HepG2 (cell line): ENCODE measurements around the gene CCNDBP1. TPM values are rescaled to one million over a fixed set of nuclear protein-coding genes. Genes with fewer than 3 reads are reported as not detected.
A peak's percentile ranks its signal among the peaks of the same experiment; 100 is the strongest.

ENCODE experiments used
- ATAD3A ChIP-seq: sonication (generic); formaldehyde crosslinking; IDR thresholded peaks from 2 replicates; pipeline ENCODE4 v1.4.0; 2020; ENCODE audit warnings: missing genetic modification reagents
- CHD2 ChIP-seq: IDR thresholded peaks from 2 replicates; pipeline ENCODE4 v1.6.1; 2011; ENCODE audit warnings: low read depth, low read length, improper control_type of control experiment
- HMG20A ChIP-seq: IDR thresholded peaks from 2 replicates; pipeline ENCODE4 v1.6.1; 2016; ENCODE audit warnings: borderline replicate concordance
- KDM2A ChIP-seq: sonication (generic); formaldehyde crosslinking; IDR thresholded peaks from 2 replicates; pipeline ENCODE4 v1.4.0; 2020; ENCODE audit warnings: low read depth, missing genetic modification reagents, borderline replicate concordance
- KDM3A ChIP-seq: IDR thresholded peaks from 2 replicates; pipeline ENCODE4 v1.6.1; 2018; ENCODE audit warnings: low read depth, missing compliant biosample characterization
- KLF9 ChIP-seq: IDR thresholded peaks from 2 replicates; pipeline ENCODE4 v1.6.1; 2016; ENCODE audit warnings: low read depth
- NFKB2 ChIP-seq: sonication (generic); formaldehyde crosslinking; IDR thresholded peaks from 2 replicates; pipeline ENCODE4 v1.4.0; 2020; ENCODE audit warnings: missing genetic modification reagents, borderline replicate concordance
- NFKBIZ ChIP-seq: IDR thresholded peaks from 2 replicates; pipeline ENCODE4 v1.6.1; 2018; ENCODE audit warnings: missing genetic modification reagents, missing compliant biosample characterization
- POGZ ChIP-seq: sonication (generic); formaldehyde crosslinking; IDR thresholded peaks from 2 replicates; pipeline ENCODE4 v1.4.0; 2020; ENCODE audit warnings: mild to moderate bottlenecking, missing genetic modification reagents
- RFX5 ChIP-seq: IDR thresholded peaks from 2 replicates; pipeline ENCODE4 v1.6.1; 2011; ENCODE audit warnings: low read depth, low read length, improper control_type of control experiment
- SALL1 ChIP-seq: sonication (generic); formaldehyde crosslinking; IDR thresholded peaks from 2 replicates; pipeline ENCODE4 v1.8.0; 2022; ENCODE audit warnings: mild to moderate bottlenecking, missing genetic modification reagents
- TAF15 ChIP-seq: fragments of 200-400 bp; formaldehyde crosslinking; IDR thresholded peaks from one replicate; pipeline ENCODE4 v1.6.1; 2018; ENCODE audit warnings: mild to moderate bottlenecking, low read depth, low read length; ENCODE audit not compliant: poor library complexity, severe bottlenecking
- TBP ChIP-seq: sonication (generic); formaldehyde crosslinking; IDR thresholded peaks from 2 replicates; pipeline ENCODE4 v1.5.0; 2020; ENCODE audit warnings: missing genetic modification reagents
- ZFP36L1 ChIP-seq: sonication (generic); formaldehyde crosslinking; IDR thresholded peaks from 2 replicates; pipeline ENCODE4 v1.8.0; 2022; ENCODE audit warnings: mild to moderate bottlenecking, missing genetic modification reagents, moderate library complexity
- ZFP62 ChIP-seq: sonication (generic); formaldehyde crosslinking; IDR thresholded peaks from 2 replicates; pipeline ENCODE4 v1.4.0; 2020; ENCODE audit warnings: missing genetic modification reagents
- ZNF354B ChIP-seq: sonication (generic); formaldehyde crosslinking; IDR thresholded peaks from 2 replicates; pipeline ENCODE4 v1.8.0; 2022; ENCODE audit warnings: mild to moderate bottlenecking, missing genetic modification reagents
- ZNF737 ChIP-seq: sonication (generic); formaldehyde crosslinking; IDR thresholded peaks from 2 replicates; pipeline ENCODE4 v1.5.0; 2020; ENCODE audit warnings: missing genetic modification reagents, mild to moderate bottlenecking, borderline replicate concordance
- ZSCAN20 ChIP-seq: sonication (generic); formaldehyde crosslinking; IDR thresholded peaks from 2 replicates; pipeline ENCODE4 v1.4.0; 2020; ENCODE audit warnings: missing genetic modification reagents, mild to moderate bottlenecking, borderline replicate concordance
- polyA plus RNA-seq, 8 experiments: library from polyadenylated mRNA; depleted of rRNA in 3 of 8; stranded (reverse) in 7 of 8; unstranded in 1 of 8; fragments of >200 nt; fragmentation: Illumina TruSeq in 4 of 8; extraction: Trizol in 4 of 8; gene quantifications; 2 replicates each; pipeline versions ENCODE4 v1.2.1 to v1.2.3, GENCODE V29; 2011 to 2016; ENCODE audit warnings: low read depth in 4 of 8, missing spikeins in 1 of 8, mixed read lengths in 1 of 8; ENCODE audit not compliant: insufficient read depth in 1 of 8
- total RNA-seq, 5 experiments: library from RNA; depleted of rRNA; stranded (reverse); fragments of >200 nt; fragmentation: Illumina TruSeq; extraction: Trizol; gene quantifications; 2 replicates each; pipeline ENCODE4 v1.2.3, GENCODE V29; 2016; ENCODE audit warnings: low read depth in 1 of 5
- TF ChIP-seq, protein P1 (sequence below): sonication (generic); formaldehyde crosslinking; IDR thresholded peaks from 2 replicates; pipeline ENCODE4 v1.8.1; 2023; ENCODE audit warnings: mild to moderate bottlenecking, missing genetic modification reagents
- TF ChIP-seq, protein P2 (sequence below): sonication (generic); formaldehyde crosslinking; IDR thresholded peaks from 2 replicates; pipeline ENCODE4 v1.4.0; 2020; ENCODE audit warnings: low read depth, mild to moderate bottlenecking, missing genetic modification reagents
- TF ChIP-seq, protein P3 (sequence below): sonication (generic); formaldehyde crosslinking; IDR thresholded peaks from 2 replicates; pipeline ENCODE4 v1.4.0; 2020; ENCODE audit warnings: mild to moderate bottlenecking, low read depth, missing genetic modification reagents
- TF ChIP-seq, protein P4 (sequence below): sonication (generic); formaldehyde crosslinking; IDR thresholded peaks from 2 replicates; pipeline ENCODE4 v1.5.0; 2020; ENCODE audit warnings: mild to moderate bottlenecking, missing genetic modification reagents
- TF ChIP-seq, protein P5 (sequence below): sonication (generic); formaldehyde crosslinking; IDR thresholded peaks from 2 replicates; pipeline ENCODE4 v1.5.0; 2020; ENCODE audit warnings: missing genetic modification reagents, mild to moderate bottlenecking, borderline replicate concordance

Gene CCNDBP1
- total and polyA plus RNA-seq, 2 of the 13 experiments (the other 11 are each of a cell fraction or from before 2014, with no cell fraction given): 24.8 to 42.3 TPM

DNA sequence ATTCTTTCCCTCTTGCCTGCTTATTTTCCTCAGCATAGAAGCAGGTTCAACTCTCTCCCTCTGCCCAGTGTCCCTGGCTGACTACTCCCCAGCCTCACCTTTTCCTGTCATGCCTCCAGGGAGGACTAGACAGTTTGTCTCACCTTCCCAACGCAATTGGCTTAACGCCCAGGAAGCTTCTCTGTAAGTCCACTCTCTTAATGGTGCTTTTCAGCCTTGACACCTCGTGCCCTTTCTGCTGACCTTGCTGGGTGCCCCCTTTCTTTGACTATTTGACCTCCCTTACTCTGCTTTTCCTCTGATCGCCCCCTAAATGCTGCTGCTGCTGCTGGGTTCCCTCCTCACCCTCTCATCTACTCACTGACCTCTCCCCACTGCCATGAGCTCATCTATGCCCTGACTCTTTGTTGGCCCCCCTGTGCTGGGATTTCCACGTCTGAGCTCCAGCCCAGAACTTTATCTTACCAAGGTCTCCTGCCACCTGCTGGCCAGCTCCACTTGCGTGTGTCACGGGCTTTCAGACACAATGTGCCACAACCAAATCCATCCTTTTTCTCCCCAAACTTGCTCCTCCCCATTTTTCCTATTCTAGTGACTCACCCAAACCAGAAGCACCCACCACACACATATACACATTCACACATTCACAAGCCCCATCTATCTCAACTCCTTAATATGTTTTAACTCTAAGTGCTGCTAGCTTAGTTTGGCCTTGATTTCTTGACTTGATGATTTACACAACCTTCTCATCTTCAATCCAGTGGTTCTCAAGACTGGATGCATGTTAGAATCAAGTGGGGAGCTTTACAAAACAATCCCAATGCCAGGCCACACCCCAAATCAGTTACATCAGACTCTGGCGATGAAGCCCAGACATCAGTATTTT, 19.1 kb downstream of the CCNDBP1 start (continued):
- TF ChIP-seq, protein P1, sequence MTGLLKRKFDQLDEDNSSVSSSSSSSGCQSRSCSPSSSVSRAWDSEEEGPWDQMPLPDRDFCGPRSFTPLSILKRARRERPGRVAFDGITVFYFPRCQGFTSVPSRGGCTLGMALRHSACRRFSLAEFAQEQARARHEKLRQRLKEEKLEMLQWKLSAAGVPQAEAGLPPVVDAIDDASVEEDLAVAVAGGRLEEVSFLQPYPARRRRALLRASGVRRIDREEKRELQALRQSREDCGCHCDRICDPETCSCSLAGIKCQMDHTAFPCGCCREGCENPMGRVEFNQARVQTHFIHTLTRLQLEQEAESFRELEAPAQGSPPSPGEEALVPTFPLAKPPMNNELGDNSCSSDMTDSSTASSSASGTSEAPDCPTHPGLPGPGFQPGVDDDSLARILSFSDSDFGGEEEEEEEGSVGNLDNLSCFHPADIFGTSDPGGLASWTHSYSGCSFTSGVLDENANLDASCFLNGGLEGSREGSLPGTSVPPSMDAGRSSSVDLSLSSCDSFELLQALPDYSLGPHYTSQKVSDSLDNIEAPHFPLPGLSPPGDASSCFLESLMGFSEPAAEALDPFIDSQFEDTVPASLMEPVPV (CRISPR knock-in tag): no peak
- TF ChIP-seq ZNF354B (CRISPR knock-in tag) (no peak), KDM2A (CRISPR knock-in tag) (peak; percentile 41; the same call in 1 of the 2 replicates), ZFP62 (CRISPR knock-in tag) (no peak), HMG20A (CRISPR knock-in tag) (no peak), RFX5 (no peak), TBP (no peak), NFKB2 (CRISPR knock-in tag) (no peak), TAF15 (no peak), NFKBIZ (CRISPR knock-in tag) (no peak), ZFP36L1 (CRISPR knock-in tag) (0 out of 2 replicates have a peak, but pooled peaks have one; percentile 58), SALL1 (CRISPR knock-in tag) (peak; percentile 56; the same call in 1 of the 2 replicates), CHD2 (no peak), ZSCAN20 (no peak), ZNF737 (no peak), KDM3A (CRISPR knock-in tag) (no peak), ATAD3A (no peak), POGZ (CRISPR knock-in tag) (no peak), KLF9 (CRISPR knock-in tag) (no peak)
- TF ChIP-seq, protein P2, sequence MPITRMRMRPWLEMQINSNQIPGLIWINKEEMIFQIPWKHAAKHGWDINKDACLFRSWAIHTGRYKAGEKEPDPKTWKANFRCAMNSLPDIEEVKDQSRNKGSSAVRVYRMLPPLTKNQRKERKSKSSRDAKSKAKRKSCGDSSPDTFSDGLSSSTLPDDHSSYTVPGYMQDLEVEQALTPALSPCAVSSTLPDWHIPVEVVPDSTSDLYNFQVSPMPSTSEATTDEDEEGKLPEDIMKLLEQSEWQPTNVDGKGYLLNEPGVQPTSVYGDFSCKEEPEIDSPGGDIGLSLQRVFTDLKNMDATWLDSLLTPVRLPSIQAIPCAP (CRISPR knock-in tag): no peak
- TF ChIP-seq, protein P3, sequence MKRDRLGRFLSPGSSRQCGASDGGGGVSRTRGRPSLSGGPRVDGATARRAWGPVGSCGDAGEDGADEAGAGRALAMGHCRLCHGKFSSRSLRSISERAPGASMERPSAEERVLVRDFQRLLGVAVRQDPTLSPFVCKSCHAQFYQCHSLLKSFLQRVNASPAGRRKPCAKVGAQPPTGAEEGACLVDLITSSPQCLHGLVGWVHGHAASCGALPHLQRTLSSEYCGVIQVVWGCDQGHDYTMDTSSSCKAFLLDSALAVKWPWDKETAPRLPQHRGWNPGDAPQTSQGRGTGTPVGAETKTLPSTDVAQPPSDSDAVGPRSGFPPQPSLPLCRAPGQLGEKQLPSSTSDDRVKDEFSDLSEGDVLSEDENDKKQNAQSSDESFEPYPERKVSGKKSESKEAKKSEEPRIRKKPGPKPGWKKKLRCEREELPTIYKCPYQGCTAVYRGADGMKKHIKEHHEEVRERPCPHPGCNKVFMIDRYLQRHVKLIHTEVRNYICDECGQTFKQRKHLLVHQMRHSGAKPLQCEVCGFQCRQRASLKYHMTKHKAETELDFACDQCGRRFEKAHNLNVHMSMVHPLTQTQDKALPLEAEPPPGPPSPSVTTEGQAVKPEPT (CRISPR knock-in tag): no peak
- TF ChIP-seq, protein P4, sequence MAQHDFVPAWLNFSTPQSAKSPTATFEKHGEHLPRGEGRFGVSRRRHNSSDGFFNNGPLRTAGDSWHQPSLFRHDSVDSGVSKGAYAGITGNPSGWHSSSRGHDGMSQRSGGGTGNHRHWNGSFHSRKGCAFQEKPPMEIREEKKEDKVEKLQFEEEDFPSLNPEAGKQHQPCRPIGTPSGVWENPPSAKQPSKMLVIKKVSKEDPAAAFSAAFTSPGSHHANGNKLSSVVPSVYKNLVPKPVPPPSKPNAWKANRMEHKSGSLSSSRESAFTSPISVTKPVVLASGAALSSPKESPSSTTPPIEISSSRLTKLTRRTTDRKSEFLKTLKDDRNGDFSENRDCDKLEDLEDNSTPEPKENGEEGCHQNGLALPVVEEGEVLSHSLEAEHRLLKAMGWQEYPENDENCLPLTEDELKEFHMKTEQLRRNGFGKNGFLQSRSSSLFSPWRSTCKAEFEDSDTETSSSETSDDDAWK (CRISPR knock-in tag): no peak
- TF ChIP-seq, protein P5, sequence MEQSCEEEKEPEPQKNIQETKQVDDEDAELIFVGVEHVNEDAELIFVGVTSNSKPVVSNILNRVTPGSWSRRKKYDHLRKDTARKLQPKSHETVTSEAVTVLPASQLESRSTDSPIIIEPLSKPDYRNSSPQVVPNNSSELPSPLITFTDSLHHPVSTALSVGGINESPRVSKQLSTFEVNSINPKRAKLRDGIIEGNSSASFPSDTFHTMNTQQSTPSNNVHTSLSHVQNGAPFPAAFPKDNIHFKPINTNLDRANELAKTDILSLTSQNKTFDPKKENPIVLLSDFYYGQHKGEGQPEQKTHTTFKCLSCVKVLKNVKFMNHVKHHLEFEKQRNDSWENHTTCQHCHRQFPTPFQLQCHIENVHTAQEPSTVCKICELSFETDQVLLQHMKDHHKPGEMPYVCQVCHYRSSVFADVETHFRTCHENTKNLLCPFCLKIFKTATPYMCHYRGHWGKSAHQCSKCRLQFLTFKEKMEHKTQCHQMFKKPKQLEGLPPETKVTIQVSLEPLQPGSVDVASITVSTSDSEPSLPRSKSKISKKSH (CRISPR knock-in tag): no peak
